Neural cell (in vitro differentiated cells): ENCODE results near the gene IFITM2. TPM values are rescaled to one million over a fixed set of nuclear protein-coding genes. Genes with fewer than 3 reads are reported as not detected.

Source experiments
- H2AFZ ChIP-seq: fragments of 200-600, 300-800 bp; sonication (generic), shearing (Covaris generic); 2 replicates; pipeline ENCODE4 v1.6.0; 2014; ENCODE audit warnings: low read depth, mild to moderate bottlenecking, antibody characterized with exemption, low read length, moderate library complexity
- H3F3A ChIP-seq: fragments of 200-600 bp; shearing (Covaris generic); 2 replicates; pipeline ENCODE4 v1.6.1; 2016; ENCODE audit warnings: mild to moderate bottlenecking, moderate library complexity, mixed read lengths, antibody characterized with exemption, low read length; ENCODE audit not compliant: insufficient read depth, poor library complexity, severe bottlenecking
- H3K27ac ChIP-seq: fragments of 200-600, 300-800 bp; sonication (generic), shearing (Covaris generic); 2 replicates; pipeline ENCODE4 v1.5.1; 2014; ENCODE audit warnings: mild to moderate bottlenecking, low read length, moderate library complexity
- H3K27me3 ChIP-seq: fragments of 300-800, 200-600 bp; sonication (generic), shearing (Covaris generic); 2 replicates; pipeline ENCODE4 v1.6.0; 2014; ENCODE audit warnings: mild to moderate bottlenecking, low read depth, low read length, moderate library complexity; ENCODE audit not compliant: insufficient read depth
- H3K36me3 ChIP-seq: fragments of 300-800, 200-600 bp; sonication (generic), shearing (Covaris generic); 2 replicates; pipeline ENCODE4 v1.5.1; 2014; ENCODE audit warnings: mild to moderate bottlenecking, antibody characterized with exemption, low read length, moderate library complexity; ENCODE audit not compliant: insufficient read depth
- H3K4me2 ChIP-seq: fragments of 300-800, 200-600 bp; sonication (generic), shearing (Covaris generic); 2 replicates; pipeline ENCODE4 v1.6.0; 2014; ENCODE audit warnings: mild to moderate bottlenecking, low read length
- H3K4me3 ChIP-seq: fragments of 300-800, 200-600 bp; sonication (generic), shearing (Covaris generic); 2 replicates; pipeline ENCODE4 v1.5.1; 2014; ENCODE audit warnings: mild to moderate bottlenecking, low read length, moderate library complexity
- H3K79me2 ChIP-seq: fragments of 200-600 bp; shearing (Covaris generic); replicated peaks from 2 replicates; pipeline ENCODE4 v1.6.0; 2014; ENCODE audit warnings: mild to moderate bottlenecking, low read length, moderate library complexity; ENCODE audit not compliant: insufficient read depth
- H3K9ac ChIP-seq: fragments of 300-800, 200-600 bp; sonication (generic), shearing (Covaris generic); 2 replicates; pipeline ENCODE4 v1.6.1; 2016; ENCODE audit warnings: mild to moderate bottlenecking, low read length, mixed read lengths
- H3K9me2 ChIP-seq: fragments of 200-600 bp; shearing (Covaris generic); 2 replicates; pipeline ENCODE4 v1.6.1; 2016; ENCODE audit warnings: mild to moderate bottlenecking, low read length, mixed read lengths; ENCODE audit not compliant: insufficient read depth
- H3K9me3 ChIP-seq: fragments of 200-600, 300-800 bp; sonication (generic), shearing (Covaris generic); 2 replicates; pipeline ENCODE4 v1.6.1; 2016; ENCODE audit warnings: mild to moderate bottlenecking, mixed run types, low read length, moderate library complexity, mixed read lengths
- H4K20me1 ChIP-seq: fragments of 200-600 bp; shearing (Covaris generic); 2 replicates; pipeline ENCODE4 v1.6.1; 2016; ENCODE audit warnings: mild to moderate bottlenecking, mixed run types; ENCODE audit not compliant: insufficient read depth
- EP300 ChIP-seq: fragments of 450-650 bp; conservative IDR thresholded peaks from 2 replicates; pipeline ENCODE4 v1.6.1; 2014; ENCODE audit warnings: antibody characterized with exemption, mild to moderate bottlenecking, moderate library complexity; ENCODE audit not compliant: poor library complexity, severe bottlenecking
- EZH2 ChIP-seq: fragments of 200-600, 300-800 bp; shearing (Covaris generic), sonication (generic); IDR thresholded peaks from 2 replicates; pipeline ENCODE4 v1.6.1; 2014; ENCODE audit warnings: antibody characterized with exemption, low read length, borderline replicate concordance, mild to moderate bottlenecking; ENCODE audit not compliant: insufficient read depth, poor library complexity, severe bottlenecking
- MXI1 ChIP-seq: fragments of 450-650 bp; conservative IDR thresholded peaks from 2 replicates; pipeline ENCODE4 v1.6.1; 2014; ENCODE audit warnings: antibody characterized with exemption, mild to moderate bottlenecking; ENCODE audit not compliant: poor library complexity, severe bottlenecking
- POLR2AphosphoS5 ChIP-seq: IDR thresholded peaks from 2 replicates; pipeline ENCODE4 v1.6.1; 2012
- RAD21 ChIP-seq: fragments of 450-650 bp; conservative IDR thresholded peaks from 2 replicates; pipeline ENCODE4 v1.6.1; 2014; ENCODE audit warnings: antibody characterized with exemption, mild to moderate bottlenecking, moderate library complexity
- SMC3 ChIP-seq: fragments of 450-650 bp; conservative IDR thresholded peaks from 2 replicates; pipeline ENCODE4 v1.6.1; 2014; ENCODE audit warnings: antibody characterized with exemption, mild to moderate bottlenecking, moderate library complexity; ENCODE audit not compliant: poor library complexity
- TAF1 ChIP-seq: IDR thresholded peaks from 2 replicates; pipeline ENCODE4 v1.6.1; 2012; ENCODE audit warnings: low read depth
- polyA plus RNA-seq: library from polyadenylated mRNA; depleted of rRNA; stranded (reverse); fragments of >200 nt; gene quantifications from 2 replicates; pipeline ENCODE4 v1.2.3, GENCODE V29; 2014
- TF ChIP-seq, protein P1 (sequence below): fragments of 450-650 bp; IDR thresholded peaks from 2 replicates; pipeline ENCODE4 v1.5.1; 2014; ENCODE audit warnings: antibody characterized with exemption, mild to moderate bottlenecking, moderate library complexity; ENCODE audit not compliant: poor library complexity, severe bottlenecking
- TF ChIP-seq, protein P2 (sequence below): IDR thresholded peaks from 2 replicates; pipeline ENCODE4 v1.6.1; 2012; ENCODE audit warnings: borderline replicate concordance

The IFITM2 gene
- polyA plus RNA-seq, 1 donor from 2014 or later, result not detected

GRCh38 chr11:315051-315481 is 7.5 kb downstream of the IFITM2 start:
- H3K27me3 ChIP-seq, result no peaks in the 10 kb centered on the region
- H3K27ac ChIP-seq, result no peak overlapping the region
- H4K20me1 ChIP-seq, result no peaks in the 10 kb centered on the region
- no peaks in the 10 kb centered on the region for H3K36me3 ChIP-seq
- H2AFZ ChIP-seq, result no peak overlapping the region
- no peaks in the 10 kb centered on the region for H3K9me3 ChIP-seq
- no peak overlapping the region for H3K9ac ChIP-seq
- H3K9me2 ChIP-seq, result no peaks in the 10 kb centered on the region
- TF ChIP-seq, protein P1, sequence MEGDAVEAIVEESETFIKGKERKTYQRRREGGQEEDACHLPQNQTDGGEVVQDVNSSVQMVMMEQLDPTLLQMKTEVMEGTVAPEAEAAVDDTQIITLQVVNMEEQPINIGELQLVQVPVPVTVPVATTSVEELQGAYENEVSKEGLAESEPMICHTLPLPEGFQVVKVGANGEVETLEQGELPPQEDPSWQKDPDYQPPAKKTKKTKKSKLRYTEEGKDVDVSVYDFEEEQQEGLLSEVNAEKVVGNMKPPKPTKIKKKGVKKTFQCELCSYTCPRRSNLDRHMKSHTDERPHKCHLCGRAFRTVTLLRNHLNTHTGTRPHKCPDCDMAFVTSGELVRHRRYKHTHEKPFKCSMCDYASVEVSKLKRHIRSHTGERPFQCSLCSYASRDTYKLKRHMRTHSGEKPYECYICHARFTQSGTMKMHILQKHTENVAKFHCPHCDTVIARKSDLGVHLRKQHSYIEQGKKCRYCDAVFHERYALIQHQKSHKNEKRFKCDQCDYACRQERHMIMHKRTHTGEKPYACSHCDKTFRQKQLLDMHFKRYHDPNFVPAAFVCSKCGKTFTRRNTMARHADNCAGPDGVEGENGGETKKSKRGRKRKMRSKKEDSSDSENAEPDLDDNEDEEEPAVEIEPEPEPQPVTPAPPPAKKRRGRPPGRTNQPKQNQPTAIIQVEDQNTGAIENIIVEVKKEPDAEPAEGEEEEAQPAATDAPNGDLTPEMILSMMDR, result no peak
- TF ChIP-seq SMC3, result no peak
- TF ChIP-seq EZH2, result no peak
- TF ChIP-seq TAF1, result no peak
- no peak overlapping the region for H3K4me2 ChIP-seq
- H3K79me2 ChIP-seq, result no peaks in the 10 kb centered on the region
- H3K4me3 ChIP-seq, result no peak overlapping the region
- no peaks in the 10 kb centered on the region for H3F3A ChIP-seq

DNA sequence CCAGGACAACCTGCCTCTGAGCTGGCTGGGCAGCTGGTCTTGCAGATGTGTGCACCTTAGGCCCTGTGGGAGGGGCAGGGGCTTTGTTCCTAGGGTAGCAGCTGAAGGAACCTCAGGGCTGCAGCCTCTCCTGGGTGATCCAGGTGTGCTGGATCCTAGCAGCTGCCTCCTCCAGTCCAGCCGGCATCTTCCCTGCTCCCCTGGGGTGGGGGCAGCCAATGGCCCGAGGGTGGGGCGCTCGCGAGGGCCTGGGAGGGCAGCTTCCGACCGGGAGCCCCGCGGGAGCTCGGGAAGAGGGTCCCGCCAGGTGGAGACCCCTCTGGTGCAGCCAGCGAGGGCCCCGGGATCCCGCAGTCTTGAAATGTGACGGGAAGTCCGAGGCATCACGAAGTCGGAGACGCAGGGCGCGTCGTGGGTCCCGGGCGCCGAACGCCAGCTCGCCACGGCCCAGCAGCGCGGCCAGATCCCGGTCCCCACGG is 7.9 kb downstream of the IFITM2 start:
- TF ChIP-seq, protein P2, sequence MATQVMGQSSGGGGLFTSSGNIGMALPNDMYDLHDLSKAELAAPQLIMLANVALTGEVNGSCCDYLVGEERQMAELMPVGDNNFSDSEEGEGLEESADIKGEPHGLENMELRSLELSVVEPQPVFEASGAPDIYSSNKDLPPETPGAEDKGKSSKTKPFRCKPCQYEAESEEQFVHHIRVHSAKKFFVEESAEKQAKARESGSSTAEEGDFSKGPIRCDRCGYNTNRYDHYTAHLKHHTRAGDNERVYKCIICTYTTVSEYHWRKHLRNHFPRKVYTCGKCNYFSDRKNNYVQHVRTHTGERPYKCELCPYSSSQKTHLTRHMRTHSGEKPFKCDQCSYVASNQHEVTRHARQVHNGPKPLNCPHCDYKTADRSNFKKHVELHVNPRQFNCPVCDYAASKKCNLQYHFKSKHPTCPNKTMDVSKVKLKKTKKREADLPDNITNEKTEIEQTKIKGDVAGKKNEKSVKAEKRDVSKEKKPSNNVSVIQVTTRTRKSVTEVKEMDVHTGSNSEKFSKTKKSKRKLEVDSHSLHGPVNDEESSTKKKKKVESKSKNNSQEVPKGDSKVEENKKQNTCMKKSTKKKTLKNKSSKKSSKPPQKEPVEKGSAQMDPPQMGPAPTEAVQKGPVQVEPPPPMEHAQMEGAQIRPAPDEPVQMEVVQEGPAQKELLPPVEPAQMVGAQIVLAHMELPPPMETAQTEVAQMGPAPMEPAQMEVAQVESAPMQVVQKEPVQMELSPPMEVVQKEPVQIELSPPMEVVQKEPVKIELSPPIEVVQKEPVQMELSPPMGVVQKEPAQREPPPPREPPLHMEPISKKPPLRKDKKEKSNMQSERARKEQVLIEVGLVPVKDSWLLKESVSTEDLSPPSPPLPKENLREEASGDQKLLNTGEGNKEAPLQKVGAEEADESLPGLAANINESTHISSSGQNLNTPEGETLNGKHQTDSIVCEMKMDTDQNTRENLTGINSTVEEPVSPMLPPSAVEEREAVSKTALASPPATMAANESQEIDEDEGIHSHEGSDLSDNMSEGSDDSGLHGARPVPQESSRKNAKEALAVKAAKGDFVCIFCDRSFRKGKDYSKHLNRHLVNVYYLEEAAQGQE, result no peak
- TF ChIP-seq SMC3, result no peak
- no peak for TF ChIP-seq EP300
- TF ChIP-seq, protein P1, result no peak
- TF ChIP-seq MXI1, result no peak
- no peak for TF ChIP-seq RAD21
- no peak for TF ChIP-seq TAF1
- TF ChIP-seq POLR2AphosphoS5, result no peak
- no peak for TF ChIP-seq EZH2
- Histone ChIP-seq H3K79me2 (no peaks in the 10 kb centered on the region), H3K36me3 (no peaks in the 10 kb centered on the region), H3K4me2 (no peak overlapping the region), H3K9ac (no peak overlapping the region), H3K9me2 (no peaks in the 10 kb centered on the region), H3F3A (no peaks in the 10 kb centered on the region), H3K27ac (no peak overlapping the region), H3K27me3 (no peaks in the 10 kb centered on the region), H4K20me1 (no peaks in the 10 kb centered on the region), H3K4me3 (no peak overlapping the region), H3K9me3 (no peaks in the 10 kb centered on the region), H2AFZ (no peak overlapping the region)
